SK-N-SH treated with all-trans-retinoic acid at 6 μM for 48 hours (cell line): ENCODE results near the gene GPRC5A.
"Not testable (repeated sequence)": the region's sequence is repeated elsewhere in the genome, so short reads cannot be mapped to it uniquely, and the experiment has no call there.

Source experiments
- ATAC-seq: fragments of 200-7000 bp; cut with Tn5 transposase; 3 replicates; pipeline ENCODE4 v1.9.1; 2020; ENCODE audit warnings: mild to moderate bottlenecking, moderate library complexity
- ARNTL ChIP-seq: fragments of 450-650 bp; formaldehyde crosslinking; IDR thresholded peaks from 2 replicates; pipeline ENCODE4 v1.5.0; 2020; ENCODE audit warnings: low read depth, mild to moderate bottlenecking, moderate library complexity, borderline replicate concordance
- BACH2 ChIP-seq: fragments of 250-450 bp; sonication (Bioruptor Pico); IDR thresholded peaks from 2 replicates; pipeline ENCODE4 v1.9.0; 2021; ENCODE audit warnings: mild to moderate bottlenecking, borderline replicate concordance
- CREB5 ChIP-seq: fragments of 250-450 bp; sonication (Bioruptor Pico); IDR thresholded peaks from 2 replicates; pipeline ENCODE4 v1.5.1; 2020; ENCODE audit warnings: low read depth, mild to moderate bottlenecking, moderate library complexity
- CSRNP3 ChIP-seq: fragments of 250-450 bp; sonication (Bioruptor Pico); IDR thresholded peaks from 2 replicates; pipeline ENCODE4 v1.5.1; 2021; ENCODE audit warnings: mild to moderate bottlenecking, moderate library complexity
- GLIS3 ChIP-seq: fragments of 250-450 bp; sonication (Bioruptor Pico); IDR thresholded peaks from 2 replicates; pipeline ENCODE4 v1.5.0; 2020; ENCODE audit warnings: mild to moderate bottlenecking, moderate library complexity
- PATZ1 ChIP-seq: fragments of 250-450 bp; sonication (Bioruptor Pico); IDR thresholded peaks from 2 replicates; pipeline ENCODE4 v1.8.0; 2020; ENCODE audit warnings: mild to moderate bottlenecking, moderate library complexity, borderline replicate concordance
- RARB ChIP-seq: fragments of 250-450 bp; sonication (Bioruptor Pico); IDR thresholded peaks from 2 replicates; pipeline ENCODE4 v1.8.0; 2021; ENCODE audit warnings: mild to moderate bottlenecking, moderate library complexity
- TCF4 ChIP-seq: fragments of 250-450 bp; sonication (Bioruptor Pico); IDR thresholded peaks from 2 replicates; pipeline ENCODE4 v1.8.0; 2021; ENCODE audit warnings: mild to moderate bottlenecking, moderate library complexity, borderline replicate concordance
- TOX ChIP-seq: fragments of 250-450 bp; sonication (Bioruptor Pico); IDR thresholded peaks from 2 replicates; pipeline ENCODE4 v1.8.0; 2021; ENCODE audit warnings: mild to moderate bottlenecking, moderate library complexity, borderline replicate concordance
- TSHZ2 ChIP-seq: fragments of 250-450 bp; sonication (Bioruptor Pico); IDR thresholded peaks from 2 replicates; pipeline ENCODE4 v1.5.0; 2020; ENCODE audit warnings: mild to moderate bottlenecking, moderate library complexity
- ZC3H10 ChIP-seq: fragments of 250-450 bp; sonication (Bioruptor Pico); IDR thresholded peaks from 2 replicates; pipeline ENCODE4 v1.5.1; 2021; ENCODE audit warnings: mild to moderate bottlenecking, moderate library complexity
- ZFP3 ChIP-seq: fragments of 250-450 bp; sonication (Bioruptor Pico); IDR thresholded peaks from 2 replicates; pipeline ENCODE4 v1.5.0; 2020; ENCODE audit warnings: mild to moderate bottlenecking, moderate library complexity
- ZFP30 ChIP-seq: fragments of 450-650 bp; formaldehyde crosslinking; IDR thresholded peaks from 2 replicates; pipeline ENCODE4 v1.5.0; 2022; ENCODE audit warnings: mild to moderate bottlenecking, moderate library complexity
- ZNF565 ChIP-seq: fragments of 450-650 bp; formaldehyde crosslinking; conservative IDR thresholded peaks from 2 replicates; pipeline ENCODE4 v1.5.0; 2020; ENCODE audit warnings: low read depth, mild to moderate bottlenecking, moderate library complexity
- ZNF70 ChIP-seq: fragments of 450-650 bp; formaldehyde crosslinking; IDR thresholded peaks from 2 replicates; pipeline ENCODE4 v1.5.0; 2020; ENCODE audit warnings: mild to moderate bottlenecking, moderate library complexity
- ZNF8 ChIP-seq: fragments of 450-650 bp; formaldehyde crosslinking; IDR thresholded peaks from 2 replicates; pipeline ENCODE4 v1.5.0; 2020; ENCODE audit warnings: mild to moderate bottlenecking, moderate library complexity

GPRC5A gene

GRCh38 chr12:12891080-12891880 is at the start of gene GPRC5A:
Gene GPRC5A, plus strand, starts transcription at chr12:12891562. Its CDS starts 16,688 bp downstream, at chr12:12908250.
- TF ChIP-seq PATZ1 (CRISPR knock-in tag) = peak; percentile 92
- TF ChIP-seq ZNF565 (CRISPR knock-in tag) = no peak
- peak; percentile 84 for ATAC-seq

- ATAC-seq = no peak; the same call in 2 of the 3 replicates
- TF ChIP-seq ZNF8 (CRISPR knock-in tag) = no peak
- no peak for TF ChIP-seq TSHZ2 (CRISPR knock-in tag)
- TF ChIP-seq CREB5 (CRISPR knock-in tag) = no peak
- no peak for TF ChIP-seq ZFP3 (CRISPR knock-in tag)
Measured at GRCh38 chr12:12845794-12846243, 45.5 kb upstream of the GPRC5A start.

- not testable (repeated sequence) for ATAC-seq
Measured at GRCh38 chr12:12846780-12847179, 44.6 kb upstream of the GPRC5A start.

GRCh38 chr12:12853435-12853834 is 37.9 kb upstream of the GPRC5A start:
- TF ChIP-seq PATZ1 (CRISPR knock-in tag) (no peak), ZNF70 (no peak), ZNF8 (CRISPR knock-in tag) (no peak), TSHZ2 (CRISPR knock-in tag) (no peak), BACH2 (CRISPR knock-in tag) (no peak), CREB5 (CRISPR knock-in tag) (no peak), ARNTL (CRISPR knock-in tag) (no peak), RARB (CRISPR knock-in tag) (no peak), ZC3H10 (CRISPR knock-in tag) (no peak), GLIS3 (no peak), CSRNP3 (CRISPR knock-in tag) (no peak), ZFP30 (CRISPR knock-in tag) (no peak), TOX (CRISPR knock-in tag) (no peak), TCF4 (CRISPR knock-in tag) (no peak)
- ATAC-seq = no peak
